ENCODE results near the gene ANKRA2.
"Not testable (repeated sequence)": the region's sequence is repeated elsewhere in the genome, so short reads cannot be mapped to it uniquely, and the experiment has no call there.

Gene ANKRA2

DNA sequence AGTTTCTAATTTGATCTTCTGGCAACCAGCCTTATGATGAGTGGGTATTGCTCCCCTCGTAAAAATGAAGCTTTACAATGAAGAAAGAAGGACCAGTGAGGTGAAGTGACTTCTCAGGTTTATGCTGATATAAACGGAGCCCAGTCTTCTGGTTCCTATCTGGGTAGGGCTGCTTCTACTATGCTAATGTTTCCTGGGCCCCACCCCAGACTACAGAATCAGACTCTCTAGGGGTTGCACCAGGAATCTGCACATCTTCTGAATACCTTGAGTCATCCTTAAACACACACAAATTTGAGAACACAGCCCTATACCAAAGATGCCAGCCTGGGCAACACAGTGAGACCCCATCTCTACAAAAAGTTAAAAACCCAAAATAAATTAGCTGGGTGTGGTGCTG is 51.0 kb downstream of the ANKRA2 start:
- no peak overlapping the region for H3K4me3 ChIP-seq (ENCODE audit: low read depth, low read length)
- no peak overlapping the region for H4K12ac ChIP-seq (ENCODE audit: low read depth, low read length)
- no CpG with 5 or more reads among the region's 2 CpGs for WGBS (ENCODE audit: extremely low coverage, insufficient coverage, insufficient read length)
- no peak overlapping the region for H3K27ac ChIP-seq (ENCODE audit: low read depth, low read length)
- no peaks in the 10 kb centered on the region for H3K36me3 ChIP-seq (ENCODE audit: control insufficient read depth in 1 of 2, insufficient read depth in 2 of 2, low read length in 2 of 2)
- H3K79me1 ChIP-seq (ENCODE audit: low read length) = no peaks in the 10 kb centered on the region
- H3K18ac ChIP-seq (ENCODE audit: low read length) = no peak overlapping the region
- H3K23ac ChIP-seq (ENCODE audit: low read length) = no peak overlapping the region
- H4K91ac ChIP-seq (ENCODE audit: low read depth, low read length) = no peak overlapping the region
- no peak overlapping the region for H3K14ac ChIP-seq (ENCODE audit: low read length)
- no peaks in the 10 kb centered on the region for H3K79me2 ChIP-seq (ENCODE audit: control insufficient read depth, insufficient read depth, low read length, poor library complexity)
- no peak for DNase-seq
- H4K8ac ChIP-seq (ENCODE audit: low read depth, low read length) = no peak overlapping the region
- no peaks in the 10 kb centered on the region for H3K9me3 ChIP-seq (ENCODE audit: insufficient read depth, low read depth, low read length)
- H2AK5ac ChIP-seq (ENCODE audit: low read length) = no peak overlapping the region
- H2BK12ac ChIP-seq (ENCODE audit: low read length) = no peak overlapping the region
- peaks cover 2 to 5% of the 10 kb centered on the region in 2 experiments for H3K4me1 ChIP-seq (ENCODE audit: control insufficient read depth in 1 of 2, insufficient read depth in 2 of 2, low read length in 2 of 2)
- H3K9ac ChIP-seq (ENCODE audit: low read length) = no peak overlapping the region
- H3K4ac ChIP-seq (ENCODE audit: low read depth, low read length) = no peak overlapping the region
- H2AFZ ChIP-seq (ENCODE audit: insufficient read depth, low read length, poor library complexity) = no peak overlapping the region
- H3K27me3 ChIP-seq (ENCODE audit: insufficient read depth, low read length) = no peaks in the 10 kb centered on the region
- no peak overlapping the region for H2BK5ac ChIP-seq (ENCODE audit: low read depth, low read length, poor library complexity)
- no peak overlapping the region for H3K4me2 ChIP-seq (ENCODE audit: low read length)
- H2BK120ac ChIP-seq (ENCODE audit: insufficient read depth, low read length, poor library complexity) = no peak overlapping the region

DNA sequence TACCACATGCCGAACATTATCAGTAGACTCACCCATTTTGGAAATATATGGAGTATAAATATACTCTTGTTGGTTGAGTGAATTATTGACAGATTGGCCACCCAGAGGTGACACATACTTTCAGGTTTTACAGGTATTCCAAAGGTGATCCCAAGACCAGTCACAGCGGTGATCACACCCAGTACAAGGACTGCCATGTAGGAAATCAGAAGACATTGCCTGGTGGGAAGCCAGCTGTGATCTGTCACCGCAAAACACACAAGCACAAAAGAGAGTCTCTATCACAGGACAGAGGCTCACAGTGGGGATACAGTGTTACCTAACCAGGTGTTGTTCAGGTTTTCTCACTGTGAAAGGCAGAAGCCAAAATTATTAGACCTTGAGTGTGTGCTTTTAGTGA is 51.4 kb downstream of the ANKRA2 start:
- H3K23ac ChIP-seq (ENCODE audit: low read length) = no peak overlapping the region
- H2BK120ac ChIP-seq (ENCODE audit: insufficient read depth, low read length, poor library complexity) = no peak overlapping the region
- H3K18ac ChIP-seq (ENCODE audit: low read length) = no peak overlapping the region
- no peak overlapping the region for H4K91ac ChIP-seq (ENCODE audit: low read depth, low read length)
- no peaks in the 10 kb centered on the region for H3K79me1 ChIP-seq (ENCODE audit: low read length)
- H3K9me3 ChIP-seq (ENCODE audit: insufficient read depth, low read depth, low read length) = no peaks in the 10 kb centered on the region
- no peaks in the 10 kb centered on the region for H3K27me3 ChIP-seq (ENCODE audit: insufficient read depth, low read length)
- H3K36me3 ChIP-seq (ENCODE audit: control insufficient read depth in 1 of 2, insufficient read depth in 2 of 2, low read length in 2 of 2) = no peaks in the 10 kb centered on the region
- no peak overlapping the region for H4K8ac ChIP-seq (ENCODE audit: low read depth, low read length)
- H4K12ac ChIP-seq (ENCODE audit: low read depth, low read length) = no peak overlapping the region
- no peak overlapping the region for H3K9ac ChIP-seq (ENCODE audit: low read length)
- H3K14ac ChIP-seq (ENCODE audit: low read length) = no peak overlapping the region
- no peak overlapping the region for H2AK5ac ChIP-seq (ENCODE audit: low read length)
- no peaks in the 10 kb centered on the region for H3K79me2 ChIP-seq (ENCODE audit: control insufficient read depth, insufficient read depth, low read length, poor library complexity)
- no peak overlapping the region for H3K4me3 ChIP-seq (ENCODE audit: low read depth, low read length)
- H2BK5ac ChIP-seq (ENCODE audit: low read depth, low read length, poor library complexity) = no peak overlapping the region
- no CpG with 5 or more reads among the region's 3 CpGs for WGBS (ENCODE audit: extremely low coverage, insufficient coverage, insufficient read length)
- DNase-seq = no peak
- H3K4me2 ChIP-seq (ENCODE audit: low read length) = no peak overlapping the region
- peaks cover 2 to 5% of the 10 kb centered on the region in 2 experiments for H3K4me1 ChIP-seq (ENCODE audit: control insufficient read depth in 1 of 2, insufficient read depth in 2 of 2, low read length in 2 of 2)
- no peak overlapping the region for H3K27ac ChIP-seq (ENCODE audit: low read depth, low read length)
- no peak overlapping the region for H2BK12ac ChIP-seq (ENCODE audit: low read length)
- no peak overlapping the region for H3K4ac ChIP-seq (ENCODE audit: low read depth, low read length)
- no peak overlapping the region for H2AFZ ChIP-seq (ENCODE audit: insufficient read depth, low read length, poor library complexity)

DNA sequence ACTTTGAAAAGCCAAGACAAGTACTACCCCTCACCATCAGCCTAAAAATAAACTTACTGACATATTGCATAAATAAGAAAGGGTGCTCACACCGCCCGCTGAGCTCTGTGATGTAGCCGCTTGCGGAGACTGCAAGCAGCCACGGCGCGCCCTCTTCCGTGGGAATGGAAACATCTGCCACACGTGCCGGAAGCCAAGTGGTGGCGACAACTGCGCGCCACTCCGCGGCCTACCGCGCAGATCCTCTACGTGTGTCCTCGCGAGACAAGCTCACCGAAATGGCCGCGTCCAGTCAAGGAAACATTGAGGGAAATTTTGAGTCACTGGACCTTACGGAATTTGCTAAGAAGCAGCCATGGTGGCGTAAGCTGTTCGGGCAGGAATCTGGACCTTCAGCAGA is 56.9 kb downstream of the ANKRA2 start:
- H3K4me2 ChIP-seq (ENCODE audit: low read length); H3K9me3 ChIP-seq (ENCODE audit: insufficient read depth, low read depth, low read length); H4K12ac ChIP-seq (ENCODE audit: low read depth, low read length); H3K4ac ChIP-seq (ENCODE audit: low read depth, low read length); H3K79me1 ChIP-seq (ENCODE audit: low read length); H2AK5ac ChIP-seq (ENCODE audit: low read length); H4K8ac ChIP-seq (ENCODE audit: low read depth, low read length); H2BK120ac ChIP-seq (ENCODE audit: insufficient read depth, low read length, poor library complexity); H3K18ac ChIP-seq (ENCODE audit: low read length); H3K9ac ChIP-seq (ENCODE audit: low read length); H3K23ac ChIP-seq (ENCODE audit: low read length); H3K4me3 ChIP-seq (ENCODE audit: low read depth, low read length); H3K27ac ChIP-seq (ENCODE audit: low read depth, low read length); H2AFZ ChIP-seq (ENCODE audit: insufficient read depth, low read length, poor library complexity); H3K79me2 ChIP-seq (ENCODE audit: control insufficient read depth, insufficient read depth, low read length, poor library complexity); H4K91ac ChIP-seq (ENCODE audit: low read depth, low read length); H3K14ac ChIP-seq (ENCODE audit: low read length); H3K27me3 ChIP-seq (ENCODE audit: insufficient read depth, low read length); H2BK5ac ChIP-seq (ENCODE audit: low read depth, low read length, poor library complexity); H2BK12ac ChIP-seq (ENCODE audit: low read length); DNase-seq; H3K4me1 ChIP-seq (ENCODE audit: control insufficient read depth in 1 of 2, insufficient read depth in 2 of 2, low read length in 2 of 2): not testable (repeated sequence)
- WGBS (ENCODE audit: extremely low coverage, insufficient coverage, insufficient read length) = no CpG with 5 or more reads among the region's 26 CpGs
- H3K36me3 ChIP-seq (ENCODE audit: control insufficient read depth in 1 of 2, insufficient read depth in 2 of 2, low read length in 2 of 2) = peaks cover 3 to 11% of the 10 kb centered on the region in 2 experiments

DNA sequence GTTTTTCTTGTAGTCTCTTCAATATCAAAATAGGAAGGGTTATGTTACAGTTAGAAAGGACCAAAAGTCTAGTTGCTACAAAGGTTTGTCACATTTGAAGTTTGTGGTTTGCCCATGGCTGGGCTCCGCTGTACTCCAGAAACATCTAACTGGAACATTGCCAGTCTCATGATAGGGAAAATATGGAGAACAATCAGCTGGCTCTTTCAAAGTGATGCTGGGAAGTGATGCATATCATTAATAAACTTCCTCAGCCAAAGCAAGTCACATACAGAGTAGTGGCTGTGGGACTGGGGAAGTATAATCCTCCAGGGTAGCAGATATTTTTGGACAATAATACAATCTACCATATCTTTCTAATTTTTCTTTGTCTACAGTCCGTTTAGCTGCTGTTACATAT is 58.4 kb downstream of the ANKRA2 start:
- Histone ChIP-seq H3K79me1 (ENCODE audit: low read length) (no peaks in the 10 kb centered on the region), H2BK5ac (ENCODE audit: low read depth, low read length, poor library complexity) (no peak overlapping the region), H3K4me2 (ENCODE audit: low read length) (no peak overlapping the region), H3K4ac (ENCODE audit: low read depth, low read length) (no peak overlapping the region), H2BK12ac (ENCODE audit: low read length) (no peak overlapping the region), H3K36me3 (ENCODE audit: control insufficient read depth in 1 of 2, insufficient read depth in 2 of 2, low read length in 2 of 2) (peaks cover 5 to 14% of the 10 kb centered on the region in 2 experiments), H3K18ac (ENCODE audit: low read length) (no peak overlapping the region), H4K8ac (ENCODE audit: low read depth, low read length) (no peak overlapping the region), H3K9ac (ENCODE audit: low read length) (no peak overlapping the region), H2AK5ac (ENCODE audit: low read length) (no peak overlapping the region), H3K4me3 (ENCODE audit: low read depth, low read length) (no peak overlapping the region), H3K9me3 (ENCODE audit: insufficient read depth, low read depth, low read length) (no peaks in the 10 kb centered on the region), H3K27me3 (ENCODE audit: insufficient read depth, low read length) (no peaks in the 10 kb centered on the region), H4K91ac (ENCODE audit: low read depth, low read length) (no peak overlapping the region), H4K12ac (ENCODE audit: low read depth, low read length) (no peak overlapping the region), H3K23ac (ENCODE audit: low read length) (no peak overlapping the region), H2AFZ (ENCODE audit: insufficient read depth, low read length, poor library complexity) (no peak overlapping the region), H2BK120ac (ENCODE audit: insufficient read depth, low read length, poor library complexity) (no peak overlapping the region), H3K4me1 (ENCODE audit: control insufficient read depth in 1 of 2, insufficient read depth in 2 of 2, low read length in 2 of 2) (no peaks in the 10 kb centered on the region), H3K27ac (ENCODE audit: low read depth, low read length) (no peak overlapping the region), H3K14ac (ENCODE audit: low read length) (no peak overlapping the region), H3K79me2 (ENCODE audit: control insufficient read depth, insufficient read depth, low read length, poor library complexity) (no peaks in the 10 kb centered on the region)
- WGBS (ENCODE audit: extremely low coverage, insufficient coverage, insufficient read length) = no CpG with 5 or more reads among the region's 2 CpGs
- DNase-seq = no peak

All from trophoblast cell (in vitro differentiated cells and primary cell).